Measurements from ENCODE around the gene CST2.
"Not testable (repeated sequence)": the region's sequence is repeated elsewhere in the genome, so short reads cannot be mapped to it uniquely, and the experiment has no call there.

CST2 gene

DNA sequence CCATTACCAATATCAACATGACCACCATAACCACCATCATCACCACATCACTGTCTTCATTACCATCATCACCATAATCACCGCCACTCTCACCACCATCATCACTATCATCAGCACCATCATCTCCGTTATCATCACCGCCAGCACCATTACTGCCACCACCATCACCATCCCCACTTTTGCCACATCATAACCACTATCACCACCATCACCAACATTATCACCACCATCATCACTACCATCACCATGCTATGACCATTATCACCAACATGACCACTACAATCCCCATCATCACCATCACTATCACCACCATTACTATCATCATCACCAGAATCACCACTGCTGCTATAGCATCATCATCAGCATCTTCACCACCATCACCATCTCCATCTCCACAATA is 25.7 kb downstream of the CST2 start:
- DNase-seq: no peak

DNA sequence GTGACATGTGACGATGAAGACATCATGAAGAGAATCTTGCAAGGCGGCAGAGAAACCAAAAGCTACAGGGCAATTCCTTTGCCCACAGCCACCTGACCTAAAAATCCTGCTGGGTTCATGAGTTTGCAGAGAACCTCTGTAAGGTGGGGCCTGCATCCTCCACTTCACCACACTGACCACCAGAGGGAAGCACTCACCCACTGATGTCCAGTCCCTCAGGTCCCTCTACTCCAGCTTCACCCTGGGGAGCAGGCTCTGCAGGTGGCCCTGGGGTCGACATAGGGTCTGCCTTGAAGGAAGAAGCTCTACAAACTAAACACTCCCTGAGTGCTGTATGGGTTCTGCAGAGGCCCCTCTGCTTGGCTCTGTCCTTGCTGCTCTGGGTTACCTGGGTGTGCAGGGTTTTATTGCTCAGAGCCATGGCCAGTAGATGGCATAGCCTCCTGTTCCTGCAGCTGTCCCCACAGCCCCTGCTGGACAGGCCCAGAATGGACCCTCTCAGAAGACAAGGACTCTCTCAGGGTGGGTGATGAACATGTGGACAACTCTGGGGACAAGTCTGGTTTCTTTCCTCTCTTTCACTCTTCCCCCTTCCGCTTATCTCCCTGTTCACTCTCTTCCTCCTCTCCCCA is 27.2 kb downstream of the CST2 start:
- DNase-seq: not testable (repeated sequence)

DNA sequence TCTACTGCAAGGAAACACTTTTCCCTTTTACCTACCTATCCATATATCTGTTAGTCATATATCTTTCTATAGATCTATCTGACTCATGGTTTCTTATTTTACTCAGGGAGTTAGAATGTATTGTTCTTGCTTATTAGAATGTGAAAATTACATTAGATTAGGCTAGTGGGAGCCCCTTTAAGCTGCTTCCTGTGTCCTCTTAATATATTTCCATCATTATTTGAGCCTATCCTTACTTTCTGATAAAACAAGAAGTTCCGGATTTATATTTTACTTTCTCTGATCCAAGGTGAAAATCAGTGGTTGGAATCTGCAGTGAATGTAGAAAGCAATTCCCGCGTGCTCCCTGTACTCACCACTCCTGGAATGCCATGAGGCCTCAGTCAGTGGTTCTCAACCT is 31.0 kb downstream of the CST2 start:
- no peak for DNase-seq

DNA sequence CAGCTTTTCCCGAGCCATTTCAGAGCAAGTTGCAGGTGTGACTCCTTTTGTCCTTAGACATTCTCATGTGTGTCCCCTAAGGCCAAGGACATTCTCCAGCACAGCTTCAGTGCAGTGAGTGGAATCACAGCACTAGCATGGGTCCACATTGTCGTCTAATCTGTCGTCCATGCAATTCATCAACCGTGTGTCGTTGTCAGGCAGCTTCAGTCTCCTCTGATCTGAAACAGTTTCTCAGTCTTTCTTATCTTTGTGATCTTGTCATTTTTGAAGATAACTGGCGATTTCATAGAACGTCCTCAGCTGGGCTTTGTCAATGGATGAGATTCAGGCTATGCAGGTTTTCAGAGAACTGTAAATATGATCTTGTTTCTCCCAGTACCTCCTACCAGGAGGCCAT is 31.7 kb downstream of the CST2 start:
- DNase-seq: no peak

DNA sequence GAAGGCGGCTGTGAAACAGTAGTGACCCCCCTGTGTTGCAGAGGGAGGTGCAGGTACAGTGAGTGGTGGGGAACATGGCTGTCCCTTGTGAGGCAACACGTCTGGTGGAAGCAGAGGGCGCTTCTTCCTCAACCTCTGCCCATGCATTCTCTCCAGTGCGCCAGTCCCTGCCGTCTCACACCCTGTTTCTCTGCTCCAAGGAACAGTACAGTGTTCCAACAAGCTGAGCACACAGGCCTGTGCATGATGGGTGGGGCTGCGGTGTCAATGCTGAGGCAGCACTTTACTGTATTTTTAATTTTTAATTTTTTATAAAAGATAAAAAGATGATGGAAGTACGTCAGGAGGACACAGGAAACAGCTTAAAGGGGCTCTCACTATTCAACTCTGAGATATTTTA is 32.5 kb downstream of the CST2 start:
- DNase-seq: no peak

DNA sequence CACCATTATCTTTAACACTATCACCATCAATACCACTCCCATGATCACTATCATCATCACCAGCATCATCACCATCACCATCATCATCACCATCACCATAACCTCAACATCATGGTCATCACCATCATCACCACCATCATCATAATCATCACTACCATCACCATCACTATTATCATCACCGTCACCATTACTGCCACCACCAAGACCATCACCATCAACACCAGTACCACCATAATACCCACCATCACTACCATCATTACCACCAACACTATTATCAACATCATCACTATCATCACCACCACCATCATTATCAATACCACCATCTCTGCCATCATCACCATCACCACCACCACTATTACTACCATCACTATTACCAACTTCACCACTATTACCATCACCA is 43.1 kb downstream of the CST2 start:
- no peak for DNase-seq

DNA sequence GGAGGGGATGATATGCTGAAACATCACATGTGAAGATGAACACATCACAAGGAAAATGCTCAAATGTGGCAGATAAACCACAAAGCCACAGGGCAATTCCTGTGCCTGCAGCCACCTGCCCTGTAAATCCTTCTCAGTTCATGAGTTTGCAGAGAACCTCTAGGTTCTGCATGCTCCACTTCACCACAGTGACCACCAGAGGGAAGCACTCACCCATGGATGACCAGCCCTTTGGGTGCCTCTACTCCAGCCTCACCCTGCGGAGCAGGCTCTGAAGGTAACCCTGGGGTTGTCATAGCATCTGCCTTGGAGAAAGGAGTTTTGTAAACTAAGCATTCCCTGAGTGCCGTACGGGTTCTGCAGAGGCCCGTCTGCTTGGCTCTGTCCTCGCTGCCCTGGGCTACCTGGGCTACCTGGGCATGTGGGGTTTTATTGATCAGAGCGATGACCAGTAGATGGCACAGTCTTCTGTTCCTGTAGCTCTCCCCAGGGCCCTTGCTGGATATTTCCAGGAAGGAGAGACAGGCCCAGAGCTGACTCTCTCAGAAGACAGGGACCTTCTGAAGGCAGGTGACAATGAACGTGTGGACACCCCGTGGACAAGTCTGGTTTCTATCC is 44.1 kb downstream of the CST2 start:
- no peak for DNase-seq

DNA sequence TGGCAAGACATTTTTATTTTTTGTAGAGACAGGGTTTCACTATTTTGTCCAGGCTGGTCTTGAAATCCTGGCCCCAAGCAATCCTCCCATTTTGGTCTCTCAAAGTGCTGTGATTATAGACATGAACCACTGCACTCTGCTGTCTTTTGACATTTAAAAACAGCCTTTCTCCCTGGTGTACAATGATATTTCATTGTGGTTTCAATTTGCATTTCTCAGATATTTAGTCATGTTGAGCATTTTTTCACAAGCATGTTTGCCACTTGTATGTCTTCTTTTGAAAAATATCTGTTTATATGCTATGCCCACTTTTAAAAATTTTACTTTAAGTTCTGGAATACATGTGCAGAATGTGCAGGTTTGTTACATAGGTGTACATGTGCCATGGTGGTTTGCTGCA is 47.9 kb downstream of the CST2 start:
- DNase-seq: not testable (repeated sequence)

DNA sequence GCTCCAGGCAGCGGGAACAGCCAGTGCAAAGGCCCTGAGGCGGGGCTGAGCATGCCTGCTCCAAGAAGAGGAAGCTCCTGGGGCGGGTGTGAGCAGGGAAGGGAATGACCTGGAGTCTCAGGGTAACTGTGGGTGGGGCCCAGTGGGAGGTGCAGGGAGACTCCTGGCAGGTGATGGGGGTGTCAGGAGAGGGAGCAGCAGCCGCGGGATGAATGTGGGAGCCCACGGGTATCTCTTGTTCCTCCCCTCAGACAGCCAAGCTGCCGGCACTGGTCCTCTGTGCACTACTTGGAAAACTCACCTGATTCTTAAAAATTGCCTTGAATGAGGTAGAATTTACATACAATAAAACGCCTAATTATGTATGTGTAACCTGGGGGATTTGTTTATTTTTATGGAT is 49.1 kb downstream of the CST2 start:
- not testable (repeated sequence) for DNase-seq

DNA sequence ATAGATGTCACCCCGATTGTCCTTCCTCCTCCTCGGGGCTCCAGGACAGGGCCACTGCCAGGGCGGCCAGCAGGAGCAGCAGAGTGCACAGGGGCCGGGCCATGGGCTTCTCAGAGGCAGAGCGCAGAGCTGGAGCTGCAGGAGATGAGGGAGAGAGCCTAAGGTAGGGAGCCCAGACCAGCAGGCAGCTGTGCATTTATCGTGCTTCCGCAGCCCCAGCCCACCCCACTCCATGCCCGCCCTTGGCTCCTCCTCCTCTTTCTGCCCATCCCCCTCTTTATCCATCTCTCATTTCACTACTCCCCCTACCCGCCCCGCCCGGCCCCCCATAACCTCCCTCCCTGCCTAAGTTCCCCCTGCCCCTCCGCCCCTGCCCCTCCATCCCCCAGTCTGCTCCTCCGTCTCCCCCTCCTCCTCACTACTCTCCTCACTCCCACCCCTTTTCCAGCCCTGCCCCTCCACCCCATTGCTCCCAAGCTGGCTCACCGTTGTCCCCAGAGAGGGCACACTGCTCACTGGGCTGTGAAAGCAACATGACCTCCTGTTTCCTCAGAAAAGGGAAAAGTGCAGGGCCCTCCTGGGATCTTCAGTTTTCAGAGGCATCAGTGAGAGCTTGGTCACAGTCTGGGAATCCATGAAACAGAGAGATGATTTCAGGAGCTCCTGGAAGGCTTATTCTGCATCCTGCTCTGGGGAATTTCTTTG is 50.3 kb downstream of the CST2 start:
- no peak for DNase-seq

DNA sequence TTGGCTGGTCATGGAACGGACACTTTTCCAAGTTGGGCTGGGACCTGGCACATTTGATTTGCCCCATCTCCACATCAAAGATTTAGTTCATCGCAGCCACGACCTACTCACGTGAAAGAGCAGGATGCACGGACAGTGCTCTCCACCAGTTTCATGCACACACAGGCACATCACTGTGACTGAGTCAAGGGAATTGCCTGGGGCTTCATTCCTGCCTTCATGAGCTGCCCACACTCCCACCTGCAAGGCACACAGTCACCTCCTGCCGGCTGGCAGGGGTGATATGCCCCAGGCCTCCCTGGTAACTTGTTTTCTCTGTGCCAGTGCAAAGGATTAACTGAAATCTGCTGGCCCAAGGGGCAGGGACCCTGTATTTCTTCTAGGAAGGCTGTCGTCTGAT is 52.4 kb downstream of the CST2 start:
- DNase-seq: no peak
